Fibroblast of skin of right quadriceps (primary cell): ENCODE measurements around the gene CNOT6L.
"Not testable (repeated sequence)": the region's sequence is repeated elsewhere in the genome, so short reads cannot be mapped to it uniquely, and the experiment has no call there.

Experiments used
- DNase-seq: peaks from one replicate; pipeline ENCODE4 v3.0.0-alpha.2; 2013

Gene CNOT6L

DNA sequence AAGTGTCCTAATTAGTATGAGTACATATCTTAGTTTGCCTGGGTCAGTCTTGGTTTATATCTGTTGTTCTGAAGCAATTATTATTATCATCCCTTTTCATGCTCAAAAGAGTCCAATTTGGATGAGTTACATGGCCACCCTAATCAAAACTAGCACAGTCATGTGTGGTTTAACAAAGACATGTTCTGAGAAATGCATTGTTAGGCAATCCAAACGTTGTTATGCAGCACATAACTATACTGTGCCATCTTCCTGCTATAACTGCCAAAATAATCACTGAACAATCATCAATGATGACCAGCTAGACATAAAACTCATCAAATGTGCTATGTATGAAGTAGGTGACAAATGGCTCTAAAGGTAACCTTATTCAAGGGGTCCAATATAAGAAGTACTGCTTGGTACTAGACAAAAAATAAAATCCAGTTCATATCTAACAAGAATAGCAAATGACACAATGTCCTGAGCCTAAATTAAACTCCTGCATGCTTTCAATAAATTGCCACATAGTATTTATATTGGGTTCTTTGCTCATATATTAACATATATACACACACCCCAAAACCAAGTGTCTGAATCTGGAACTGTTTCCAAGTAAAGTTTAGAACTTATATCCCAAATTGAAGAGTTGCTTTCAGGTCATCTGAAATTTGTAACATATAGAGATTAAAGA lies 41.9 kb downstream of the CNOT6L start:
- no peak for DNase-seq

DNA sequence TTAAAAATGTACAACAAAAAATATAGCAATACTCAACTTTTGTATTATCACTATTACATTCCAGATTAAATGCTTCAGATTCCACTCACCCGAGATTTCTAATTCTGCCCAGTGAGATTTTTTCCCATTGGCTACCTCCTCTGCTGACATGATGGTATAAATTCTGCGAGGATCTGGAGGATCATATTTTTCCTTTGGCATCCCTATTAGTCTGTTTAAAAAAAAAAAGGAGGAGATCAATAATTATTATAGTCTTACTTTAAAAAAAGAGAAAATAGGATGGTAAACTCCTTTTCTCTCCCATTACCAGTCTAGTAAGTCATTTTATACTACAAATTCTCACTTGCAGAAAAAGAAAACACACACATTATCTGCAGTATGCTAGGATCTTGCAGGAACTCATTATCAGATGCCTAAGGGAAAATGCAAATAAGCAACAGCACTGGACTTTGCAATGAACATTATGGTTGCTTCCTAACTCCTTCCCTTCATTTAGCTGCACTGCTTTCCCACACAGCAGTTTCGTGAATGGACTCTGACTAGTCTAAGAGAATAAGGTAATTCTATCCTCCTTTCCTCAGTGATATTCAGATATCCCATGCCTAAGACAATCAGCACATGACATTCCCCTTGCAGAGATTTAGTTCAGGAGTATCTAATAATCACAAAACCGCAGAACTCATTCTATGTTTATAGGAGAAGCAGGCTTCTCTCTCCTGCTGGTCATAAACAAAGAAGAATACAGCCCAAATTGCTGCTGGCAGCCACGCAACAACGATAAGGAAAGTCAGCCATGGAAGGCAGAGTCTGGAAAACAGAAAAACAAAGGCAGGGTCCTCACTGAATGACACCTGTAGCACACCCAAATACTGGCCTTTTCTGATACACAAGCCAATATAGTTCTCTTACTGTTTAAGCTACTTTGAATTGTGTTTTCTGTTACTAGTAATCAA lies 42.7 kb downstream of the CNOT6L start:
- no peak for DNase-seq

DNA sequence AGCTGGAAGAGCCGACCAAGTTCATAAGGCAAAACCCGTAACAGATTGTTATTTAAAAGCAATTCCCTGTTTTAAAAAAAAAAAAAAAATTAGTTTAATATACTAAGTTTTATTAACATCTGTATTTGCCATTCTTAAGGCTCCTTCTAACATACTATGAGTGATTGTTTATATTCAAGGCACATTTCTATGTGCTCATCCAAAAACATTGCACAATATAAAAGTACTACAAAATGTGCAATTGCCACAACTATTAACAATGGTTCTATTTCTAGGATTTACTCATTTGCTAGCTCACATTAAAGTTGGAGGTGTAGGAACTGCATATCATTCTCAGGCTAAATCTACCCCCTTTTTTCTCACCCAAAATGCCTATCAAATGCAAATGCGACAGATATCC lies 46.1 kb downstream of the CNOT6L start:
- DNase-seq: peak; percentile 13

DNA sequence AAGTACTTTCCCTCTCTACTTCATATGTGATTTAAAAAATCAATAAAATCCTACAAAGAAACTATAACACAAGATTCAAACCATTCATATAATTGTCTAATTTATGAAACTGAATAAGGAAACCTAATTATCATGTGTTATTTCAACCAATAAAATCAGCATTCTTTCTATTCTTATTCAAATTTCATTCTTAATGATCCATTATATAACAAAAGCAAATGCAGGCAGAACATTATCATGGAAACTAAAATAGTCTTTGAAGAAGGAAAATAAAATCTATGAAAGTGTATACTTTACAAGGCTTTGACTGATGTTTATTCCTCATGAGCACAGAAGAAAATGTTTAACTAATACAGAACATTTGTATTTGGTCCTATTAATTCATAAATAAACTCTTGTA lies 47.6 kb downstream of the CNOT6L start:
- no peak for DNase-seq

DNA sequence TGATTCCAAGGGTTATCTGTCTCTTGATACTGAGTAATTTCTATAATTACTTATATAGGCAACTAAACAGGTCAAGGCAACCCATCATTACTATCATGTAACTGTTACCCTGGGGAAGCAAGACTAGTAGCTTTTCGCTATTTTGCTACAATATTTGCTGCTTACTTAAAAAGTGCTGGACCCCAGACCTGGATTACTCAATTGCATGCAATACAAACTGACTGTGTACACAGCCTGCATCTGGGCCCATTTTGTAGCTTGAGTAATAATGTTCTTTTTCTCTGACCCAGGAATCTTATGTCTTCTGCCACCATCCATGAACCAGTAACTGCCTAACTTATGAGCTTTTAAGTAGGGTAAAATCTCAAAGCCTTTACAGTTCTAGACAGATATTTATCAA lies 53.4 kb downstream of the CNOT6L start:
- no peak for DNase-seq

DNA sequence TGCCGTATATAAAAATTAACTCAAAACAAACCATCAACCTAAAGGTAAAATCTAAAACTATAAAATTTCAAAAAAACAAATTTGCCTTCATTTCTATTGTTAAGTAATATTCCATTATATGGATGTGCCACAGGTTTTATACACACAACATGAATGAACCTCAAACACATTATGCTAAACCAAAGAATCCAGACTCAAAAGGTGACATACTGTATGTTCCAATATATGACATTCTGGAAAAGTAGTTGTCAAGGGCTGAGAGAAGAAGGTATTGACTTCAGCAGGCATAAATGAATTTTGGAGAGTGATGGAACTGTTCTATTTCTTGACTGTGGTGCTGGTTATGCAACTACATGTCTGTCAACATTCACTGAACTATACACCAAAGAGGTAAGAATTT lies 56.6 kb downstream of the CNOT6L start:
- no peak for DNase-seq

DNA sequence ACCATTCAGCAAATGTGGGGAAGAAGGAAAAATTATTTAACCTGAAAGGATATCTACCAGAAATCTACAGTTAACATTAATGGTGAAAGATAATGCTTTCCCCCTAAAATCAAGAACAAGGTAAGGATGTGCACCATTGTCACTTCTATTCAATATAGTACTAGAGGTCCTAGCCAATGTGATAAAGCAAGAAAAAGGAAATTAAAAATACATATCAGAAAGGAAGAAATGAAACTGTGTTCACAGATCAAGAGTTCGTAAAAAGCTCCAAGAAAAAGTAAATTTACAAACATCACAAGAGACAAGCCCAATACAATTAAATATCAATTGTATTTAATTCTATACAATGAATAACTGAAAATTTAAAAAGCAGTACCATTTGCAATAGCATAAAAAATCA lies 57.6 kb downstream of the CNOT6L start:
- no peak for DNase-seq

DNA sequence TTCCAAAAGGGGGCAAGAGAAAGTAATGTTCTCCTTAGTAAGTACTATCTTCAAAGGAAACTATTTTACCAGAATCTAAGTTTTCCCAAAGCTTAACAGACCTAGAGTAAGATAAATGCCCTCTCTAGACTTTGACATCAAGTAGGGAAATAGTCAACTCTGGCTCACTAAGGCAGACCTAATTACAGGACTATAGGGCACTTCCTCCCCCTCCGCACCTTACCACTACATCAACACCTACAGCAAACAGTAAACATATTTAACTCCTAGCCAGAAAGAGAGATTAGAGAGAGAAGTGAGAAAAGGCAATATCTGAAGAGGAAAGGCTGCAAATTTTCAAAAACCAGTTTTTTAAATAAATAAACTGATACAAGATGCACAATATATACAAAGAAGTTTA lies 60.4 kb downstream of the CNOT6L start:
- no peak for DNase-seq

DNA sequence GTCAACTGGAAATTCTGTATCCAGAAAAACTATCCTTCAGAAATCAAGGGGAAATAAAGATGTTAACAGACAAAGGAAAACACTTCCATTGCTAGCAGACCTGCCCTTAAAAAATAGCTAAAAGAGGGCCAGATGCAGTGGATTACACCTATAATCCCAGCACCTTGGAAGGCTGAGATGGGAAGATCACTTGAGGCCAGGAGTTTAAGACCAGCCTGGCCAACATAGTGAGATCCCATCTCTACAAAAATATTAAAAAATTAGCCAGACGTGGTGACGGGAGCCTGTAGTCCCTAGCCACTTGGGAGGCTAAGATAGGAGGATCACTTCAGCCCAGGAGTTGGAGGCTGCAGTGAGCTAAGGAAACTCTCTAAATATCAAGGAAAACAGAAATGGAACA lies 67.4 kb downstream of the CNOT6L start:
- DNase-seq: no peak

DNA sequence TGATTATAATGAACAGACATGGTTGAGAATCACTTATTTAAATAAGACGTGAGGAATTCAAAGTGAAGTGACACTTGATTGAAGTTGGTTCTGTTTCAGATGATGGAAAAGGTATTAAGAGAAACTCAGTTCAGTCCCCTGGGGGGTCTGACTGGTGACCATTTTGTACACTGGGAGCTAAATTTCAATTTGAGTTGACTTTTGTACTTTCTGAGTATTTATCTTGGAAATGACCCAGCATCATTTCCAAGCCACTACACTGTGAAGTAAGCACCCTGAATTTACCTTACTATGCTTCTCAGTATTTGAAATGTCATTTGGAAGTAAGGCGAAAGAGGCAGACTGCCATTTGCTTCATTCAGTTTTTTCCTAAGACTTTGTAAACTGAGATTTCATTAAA lies 73.4 kb downstream of the CNOT6L start:
- no peak for DNase-seq

DNA sequence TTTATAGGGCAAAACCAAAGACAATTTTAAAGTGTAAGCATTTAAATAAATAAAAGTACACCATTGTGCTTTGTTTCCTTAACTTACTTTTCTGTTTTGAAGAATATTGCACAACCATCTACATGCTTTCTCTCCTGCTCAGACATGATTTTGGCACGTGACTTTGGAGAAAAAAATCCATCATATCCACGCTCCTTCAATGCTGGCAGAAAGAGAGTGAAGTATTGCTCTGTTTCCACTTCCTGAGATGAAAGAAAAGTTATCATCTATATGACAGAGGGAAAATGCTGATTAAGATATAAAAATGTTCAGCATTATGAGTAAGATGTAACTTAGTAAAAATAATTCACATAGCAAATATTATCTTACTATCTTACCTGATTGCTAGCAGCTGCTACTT lies 77.1 kb downstream of the CNOT6L start:
- peak; percentile 3 for DNase-seq

DNA sequence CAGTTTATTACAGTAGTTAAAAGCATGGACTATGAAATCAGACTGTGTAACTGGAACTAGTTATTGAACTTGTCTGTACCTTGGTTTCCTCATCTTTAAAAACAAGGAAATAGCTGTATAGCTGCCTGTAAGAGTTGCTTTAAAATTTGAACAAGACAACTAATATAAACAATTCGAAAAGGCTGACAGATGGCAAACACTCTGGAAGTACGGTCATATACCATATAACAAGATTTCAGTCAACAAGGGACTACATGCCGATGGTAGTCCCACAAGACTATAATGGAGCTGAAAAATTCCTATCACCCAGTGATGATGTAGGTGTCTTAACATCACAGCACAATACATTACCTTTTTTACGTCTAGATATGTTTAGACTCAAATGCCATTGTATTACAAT lies 78.7 kb downstream of the CNOT6L start:
- DNase-seq: no peak

DNA sequence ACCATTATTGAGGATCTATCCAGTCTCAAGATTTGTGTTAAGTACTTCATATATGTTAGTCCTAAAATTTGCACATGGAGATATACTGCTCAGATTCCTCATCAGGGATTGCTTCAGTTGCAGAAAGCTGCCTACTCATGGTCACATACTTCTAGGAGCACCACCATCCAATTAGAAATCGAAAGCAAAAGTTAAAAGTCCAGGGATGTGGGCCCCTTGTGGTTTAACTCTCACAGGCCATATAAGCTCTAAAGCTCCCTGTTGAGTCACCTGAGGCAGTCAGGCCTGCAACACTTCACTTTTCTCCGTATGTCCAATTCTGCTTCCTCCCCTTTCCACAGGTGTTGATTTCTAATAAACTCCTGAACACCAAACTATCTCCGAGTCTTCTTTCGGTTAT lies 84.2 kb downstream of the CNOT6L start:
- peak; percentile 59 for DNase-seq

DNA sequence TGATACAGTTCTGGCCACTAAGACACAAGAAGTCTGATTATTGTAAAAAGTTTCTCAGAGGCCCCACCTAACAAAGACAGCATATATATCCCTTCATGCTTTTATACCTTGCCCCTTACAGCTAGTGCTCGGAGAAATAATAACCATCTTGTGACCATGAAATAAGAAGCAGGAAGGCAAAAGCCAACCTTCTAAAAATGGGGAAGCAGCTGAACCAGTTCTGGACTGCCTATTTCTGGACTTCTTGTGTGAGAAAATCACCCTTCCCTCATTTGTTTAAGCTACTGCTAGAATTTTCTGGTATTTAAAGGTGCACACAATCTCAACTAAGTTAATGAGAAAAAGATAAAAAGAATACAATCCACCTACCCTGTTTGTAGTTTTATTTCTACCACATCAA lies 87.5 kb downstream of the CNOT6L start:
- DNase-seq: no peak

DNA sequence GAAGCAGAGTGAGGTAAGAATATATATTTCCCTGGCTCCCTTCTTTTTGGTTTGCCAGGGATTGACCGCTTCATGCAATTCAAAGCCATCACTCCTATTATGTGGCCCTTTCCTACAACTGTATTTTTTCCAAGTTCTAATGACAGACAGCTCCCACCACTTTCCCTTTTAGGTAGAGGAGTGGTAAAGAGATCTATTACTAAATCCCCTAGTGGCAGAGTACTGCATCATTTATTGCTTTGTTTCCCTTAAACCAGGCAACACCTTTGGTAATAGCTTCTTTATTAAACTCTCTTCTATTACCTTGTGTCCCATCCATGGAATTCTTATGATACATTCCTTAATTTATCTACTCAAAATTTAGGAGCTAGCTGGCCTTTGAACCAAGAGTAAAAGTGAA lies 90.7 kb downstream of the CNOT6L start:
- DNase-seq: no peak

DNA sequence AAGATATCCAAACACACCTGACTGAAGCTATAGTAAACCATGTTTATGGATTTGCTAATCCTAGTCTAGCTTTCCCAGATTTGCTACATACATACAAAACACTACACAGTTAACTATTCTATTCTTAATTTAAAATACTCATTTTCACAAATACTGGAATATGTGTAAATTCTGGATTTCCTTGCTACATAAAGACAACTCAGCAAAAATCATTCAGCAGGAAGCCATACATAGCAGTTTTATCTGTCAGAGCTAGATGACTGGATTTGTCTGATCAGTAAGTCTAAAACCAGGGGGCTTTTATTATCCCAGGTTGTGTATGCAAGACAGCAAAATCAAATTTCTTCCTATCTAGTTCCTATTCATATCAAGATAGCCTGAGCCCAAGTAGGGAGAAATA lies 98.1 kb downstream of the CNOT6L start:
- DNase-seq: no peak

DNA sequence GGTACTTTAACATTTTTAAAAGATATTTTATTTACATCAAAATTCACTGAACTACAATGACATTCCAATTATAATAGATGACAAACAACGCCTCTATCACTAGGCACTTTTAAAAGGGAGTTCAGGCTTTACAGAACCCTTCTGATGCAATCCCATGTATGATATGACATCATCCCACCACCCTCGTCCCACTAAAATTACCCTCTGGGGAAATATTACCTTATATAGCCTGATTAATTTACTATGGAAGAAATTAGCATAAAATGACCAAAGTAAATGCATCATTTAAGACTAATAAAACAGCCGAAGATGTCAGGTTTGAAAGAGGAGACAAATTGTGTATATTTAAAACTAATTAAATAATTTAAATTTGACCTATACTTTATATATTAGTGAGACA lies 100.7 kb downstream of the CNOT6L start:
- DNase-seq: not testable (repeated sequence)

DNA sequence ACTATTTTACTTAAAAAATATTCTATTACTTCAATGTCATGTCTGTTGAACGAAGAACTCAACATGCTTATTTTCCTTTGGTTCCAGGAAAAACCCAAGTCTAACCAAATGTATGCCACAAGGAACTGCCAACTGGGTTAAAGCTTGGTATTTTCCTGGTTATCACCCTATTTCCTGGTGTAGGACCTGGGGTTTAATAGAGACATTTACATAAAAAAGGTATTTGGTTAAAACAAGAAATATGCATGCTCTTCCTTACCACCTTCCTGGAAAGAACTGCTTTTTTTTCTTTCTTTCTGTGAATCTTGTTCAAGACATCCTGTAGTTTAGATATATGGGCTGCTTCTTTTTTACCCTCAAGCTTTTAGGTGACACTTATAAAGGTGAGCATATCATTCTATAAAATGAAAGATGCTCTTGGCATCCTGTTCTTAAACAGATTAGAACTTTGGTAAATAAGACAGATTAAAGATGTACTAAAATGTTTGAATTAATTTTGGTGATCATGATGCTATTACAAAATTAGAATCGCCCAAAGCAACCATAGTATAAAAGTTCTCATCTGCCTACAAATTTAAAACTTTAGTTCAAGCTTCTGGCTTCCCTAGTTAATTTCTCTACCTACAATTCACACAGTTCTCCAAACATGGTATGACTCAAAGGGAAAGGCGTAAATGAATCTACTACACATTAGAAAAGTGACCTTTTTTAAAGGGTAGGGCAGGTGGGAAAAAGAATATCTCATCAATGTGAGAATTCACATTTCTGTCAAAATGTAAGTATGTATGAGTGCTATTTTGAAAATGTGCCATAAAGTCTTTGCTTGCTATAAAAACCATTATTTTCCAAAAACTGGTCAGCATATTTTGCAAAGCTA lies 103.5 kb downstream of the CNOT6L start:
- DNase-seq: no peak

DNA sequence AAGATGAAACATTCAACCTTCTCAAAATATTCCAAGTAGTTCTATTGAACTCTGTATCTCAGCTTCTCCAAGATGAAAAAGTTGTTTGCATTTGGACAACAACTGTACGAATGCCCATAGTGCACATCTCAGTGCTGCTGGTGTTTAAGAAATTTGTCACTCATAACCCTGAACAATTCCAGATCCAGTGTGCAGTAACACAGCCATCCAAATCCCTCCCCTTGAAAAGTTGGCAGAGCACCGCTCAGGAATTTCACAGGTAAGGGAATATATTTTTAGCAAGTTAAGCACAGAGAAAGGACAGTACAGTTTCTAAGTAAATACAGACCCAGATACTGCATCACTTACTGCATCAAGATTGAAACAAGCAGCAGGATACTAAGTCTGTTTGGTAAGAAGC lies 104.7 kb downstream of the CNOT6L start:
- no peak for DNase-seq

DNA sequence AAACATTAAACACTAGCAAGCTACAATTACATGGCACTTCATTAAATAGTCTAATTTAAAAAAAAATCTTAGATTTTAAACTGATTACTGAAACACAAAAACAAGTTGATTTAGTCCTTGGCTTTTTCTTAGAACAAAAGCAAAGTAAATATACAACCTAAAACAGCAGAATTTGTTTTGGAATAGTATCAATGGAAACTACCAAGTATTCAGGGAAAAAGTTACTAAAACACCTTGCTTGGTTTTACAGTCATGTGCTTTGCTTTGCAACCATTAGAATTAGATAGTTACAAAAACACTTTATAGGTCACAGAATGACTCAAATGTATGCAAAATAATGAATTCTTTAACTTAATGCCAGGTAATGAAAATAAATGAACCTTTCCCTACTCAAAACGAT lies 105.3 kb downstream of the CNOT6L start:
- DNase-seq: no peak

DNA sequence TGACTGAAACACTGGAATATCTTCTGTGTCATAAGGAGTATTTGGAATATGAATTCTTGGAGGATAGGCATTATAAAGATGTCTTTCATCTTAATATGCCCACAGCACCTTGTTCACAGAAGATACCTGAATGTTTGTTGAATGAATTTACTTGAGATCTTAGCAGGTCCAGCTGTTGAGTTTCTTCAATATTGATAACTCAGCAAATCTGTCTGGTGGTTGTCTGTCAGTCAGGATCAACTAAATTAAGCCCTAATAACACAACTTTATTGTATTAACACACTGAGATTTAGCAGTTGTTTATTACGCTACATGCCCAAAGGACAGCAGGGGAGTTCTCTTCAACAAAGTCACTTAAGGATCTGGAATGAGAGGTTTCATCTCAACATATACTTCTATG lies 106.5 kb downstream of the CNOT6L start:
- DNase-seq: no peak

DNA sequence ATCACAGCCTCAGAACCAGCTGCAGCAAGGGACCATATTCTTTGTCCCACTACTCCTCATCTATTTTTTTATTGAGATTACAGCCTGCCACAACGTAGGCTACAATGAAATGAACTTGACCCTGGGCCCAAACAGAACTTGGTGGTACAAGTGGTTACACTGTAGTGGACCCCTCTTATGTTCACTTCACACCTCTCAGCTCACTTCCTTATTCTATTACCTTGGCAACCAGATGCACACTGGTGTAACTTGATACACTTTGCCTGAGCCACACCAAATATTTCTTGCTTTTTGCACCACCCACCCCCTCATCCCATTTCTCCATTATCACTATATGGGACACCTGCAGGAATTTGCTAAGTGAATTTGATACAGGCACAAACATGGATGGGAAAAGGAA lies 107.7 kb downstream of the CNOT6L start:
- DNase-seq: no peak

DNA sequence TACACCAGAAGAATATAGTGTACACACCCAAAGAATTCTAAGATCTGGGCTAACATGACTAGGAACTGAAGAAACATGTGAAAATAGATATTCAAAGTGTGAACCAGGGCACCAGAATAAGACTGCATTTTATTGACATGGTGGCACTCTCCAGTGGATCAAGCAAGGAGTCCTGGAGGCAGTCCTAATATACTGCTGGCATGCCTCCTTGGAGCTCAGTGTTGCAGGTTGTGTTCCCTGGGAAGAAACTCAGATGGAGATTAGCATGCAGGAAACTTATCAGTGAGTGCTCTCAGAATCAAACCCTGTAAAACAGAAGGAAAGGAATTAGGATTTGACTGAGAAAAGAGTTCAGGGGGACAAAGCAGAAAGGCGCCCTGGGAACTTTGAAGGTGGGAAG lies 108.5 kb downstream of the CNOT6L start:
- no peak for DNase-seq

DNA sequence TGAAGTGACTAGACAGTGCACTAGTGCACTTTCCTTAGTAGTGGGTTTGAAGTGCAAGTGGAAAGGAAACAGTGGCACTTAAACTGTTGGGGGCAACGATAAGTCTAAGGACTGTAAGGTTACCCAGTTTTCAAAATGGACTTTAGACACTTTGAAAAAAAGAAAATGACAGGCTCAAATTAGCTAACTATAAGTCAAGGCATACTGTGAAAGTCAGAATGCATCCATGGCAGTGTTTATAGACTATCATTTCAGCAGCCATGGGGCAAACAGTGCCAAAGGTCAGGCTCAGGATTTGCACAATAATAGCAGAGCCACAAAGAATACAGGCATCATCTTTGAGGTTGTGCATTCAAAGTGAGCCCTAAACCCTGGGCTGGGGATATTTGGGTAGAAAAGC lies 109.1 kb downstream of the CNOT6L start:
- no peak for DNase-seq
